Amygdala (tissue), 56 donors: Measurements from ENCODE around the gene CLASP2.
"Not testable (repeated sequence)": the region's sequence is repeated elsewhere in the genome, so short reads cannot be mapped to it uniquely, and the experiment has no call there.

Experiments
- DNase-seq, 56 donors: peaks; one replicate each; lab custom pipeline; 2025; lab: John Stamatoyannopoulos, UW

The CLASP2 gene

DNA sequence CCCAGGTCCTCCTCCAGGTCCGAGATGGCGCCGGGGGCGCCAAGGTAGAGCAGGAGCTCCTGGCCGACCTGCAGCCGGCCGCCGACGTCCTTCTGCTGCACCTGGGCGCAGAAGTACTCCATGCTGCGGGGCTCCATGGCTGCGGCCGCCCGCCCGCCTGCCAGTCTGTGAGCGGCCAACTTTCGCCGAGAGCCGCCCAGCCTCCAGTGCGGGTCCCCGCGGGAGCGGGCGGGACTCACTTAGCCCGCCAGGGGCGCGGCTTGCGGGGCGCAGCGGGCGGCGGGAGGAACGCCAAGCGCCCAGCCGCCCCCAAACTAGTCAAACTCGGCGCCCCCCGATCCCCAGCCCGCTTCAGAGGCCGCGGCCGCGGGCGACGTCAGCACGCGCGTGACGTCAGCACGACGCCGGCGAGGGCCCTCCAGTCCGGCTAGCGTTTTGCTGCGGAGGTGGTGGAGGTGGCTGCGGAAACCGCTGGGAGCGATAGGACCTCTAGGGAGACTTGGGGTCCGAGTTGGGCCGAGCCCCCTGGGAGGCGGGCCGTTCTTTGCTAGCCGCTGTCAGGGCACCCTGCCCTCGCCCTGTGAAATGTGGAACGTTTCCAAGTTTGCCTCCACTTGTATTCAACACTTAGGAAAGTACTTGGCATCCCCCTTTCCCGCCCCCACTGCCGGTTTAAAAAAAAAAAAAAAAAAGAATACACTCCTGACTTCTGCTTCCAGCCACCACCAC, at the start of gene CLASP2:
Gene CLASP2 (minus strand): TSS at position 389 of the 729 bp plus-strand sequence. CDS start 252 bp downstream, at position 137.
- peak in 55 of 56 donors; percentile 23 to 84 (median 67) for DNase-seq

DNA sequence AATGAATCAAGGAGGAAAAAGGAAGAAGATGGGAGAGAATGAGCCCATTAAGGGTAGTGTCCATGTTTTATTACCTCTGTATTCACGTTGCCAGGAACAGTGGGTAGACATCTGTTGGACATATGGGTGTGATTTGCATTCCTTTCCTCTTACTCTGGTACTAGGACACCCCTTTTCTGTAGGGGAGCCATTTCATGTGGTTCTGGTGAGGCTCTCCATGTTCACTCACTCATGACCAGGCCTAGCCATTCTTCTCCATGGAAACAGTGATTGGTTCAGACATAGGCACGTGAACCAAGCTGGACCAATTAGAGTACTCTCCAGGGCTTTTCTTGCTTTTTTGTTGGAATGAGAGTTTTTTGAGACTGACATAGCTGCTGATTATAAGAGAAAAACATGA, 40.8 kb upstream of the CLASP2 start:
- no peak for DNase-seq

DNA sequence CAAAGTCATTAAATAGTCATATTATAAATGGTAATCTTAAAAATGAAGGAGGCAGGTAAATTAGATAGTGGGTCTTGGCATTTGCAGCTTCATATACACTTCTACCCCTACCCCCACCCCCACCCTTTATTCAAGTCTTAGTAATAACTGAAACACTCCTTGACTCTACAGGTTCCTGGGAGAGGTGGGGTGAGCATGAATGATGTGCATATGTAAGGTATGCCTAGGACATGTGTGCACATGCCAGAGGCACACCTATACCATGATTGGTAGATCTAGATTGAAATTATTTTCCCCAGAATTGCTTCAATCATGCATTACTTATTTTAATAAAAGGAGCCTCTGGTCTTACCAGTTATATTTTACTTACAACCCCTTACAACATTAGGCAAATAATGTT, 40.2 kb upstream of the CLASP2 start:
- no peak for DNase-seq

DNA sequence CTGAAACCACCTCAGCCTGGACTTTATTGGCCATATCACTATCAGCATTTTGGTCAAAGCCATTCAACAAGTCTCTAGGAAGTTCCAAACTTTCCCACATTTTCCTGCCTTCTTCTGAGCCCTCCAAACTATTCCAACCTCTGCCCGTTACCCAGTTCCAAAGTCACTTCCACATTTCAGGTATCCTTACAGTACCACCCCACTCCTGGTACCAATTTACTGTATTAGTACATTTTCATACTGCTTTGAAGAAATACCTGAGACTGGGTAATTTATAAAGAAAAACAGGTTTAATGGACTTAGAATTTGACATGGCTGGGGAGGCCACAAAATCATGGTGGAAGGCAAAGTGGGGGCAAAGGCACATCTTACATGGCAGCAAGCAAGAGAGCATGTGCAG, 36.3 kb upstream of the CLASP2 start:
- not testable (repeated sequence) for DNase-seq

DNA sequence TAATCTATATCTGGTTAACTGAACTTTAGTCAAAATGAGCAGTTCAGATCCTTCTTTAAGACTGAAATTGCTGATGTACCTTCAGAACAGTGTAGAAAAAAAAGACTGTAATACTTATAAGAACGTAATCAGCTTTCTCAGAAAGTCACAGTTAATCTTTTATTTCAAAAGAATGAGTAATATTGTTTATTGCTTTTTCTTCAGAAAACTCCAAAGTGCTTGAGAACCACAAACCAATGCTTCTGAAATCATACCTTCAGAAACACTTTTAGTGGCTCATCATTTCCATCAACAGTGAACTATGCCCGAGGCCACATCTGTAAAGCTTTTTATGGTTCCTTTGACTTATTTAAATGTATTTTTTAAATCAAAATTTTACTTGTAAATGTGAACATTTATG, 33.3 kb upstream of the CLASP2 start:
- DNase-seq = no peak

DNA sequence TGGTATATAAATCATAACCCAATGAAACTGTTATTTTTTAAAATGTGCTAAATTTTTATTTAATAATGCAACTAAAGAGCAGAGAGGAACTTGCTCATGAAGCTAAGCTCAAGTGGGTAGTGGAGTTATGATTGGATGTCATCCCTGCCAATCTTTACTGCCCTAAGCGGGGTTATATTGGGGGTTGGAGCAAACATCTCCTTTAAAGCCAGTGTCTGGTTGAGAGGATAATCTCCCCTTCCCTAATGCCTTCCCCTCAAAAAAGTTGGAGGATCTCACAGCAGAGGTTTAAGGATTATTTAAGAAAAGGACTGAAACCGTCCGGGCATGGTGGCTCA, 32.1 kb upstream of the CLASP2 start:
- no peak for DNase-seq

DNA sequence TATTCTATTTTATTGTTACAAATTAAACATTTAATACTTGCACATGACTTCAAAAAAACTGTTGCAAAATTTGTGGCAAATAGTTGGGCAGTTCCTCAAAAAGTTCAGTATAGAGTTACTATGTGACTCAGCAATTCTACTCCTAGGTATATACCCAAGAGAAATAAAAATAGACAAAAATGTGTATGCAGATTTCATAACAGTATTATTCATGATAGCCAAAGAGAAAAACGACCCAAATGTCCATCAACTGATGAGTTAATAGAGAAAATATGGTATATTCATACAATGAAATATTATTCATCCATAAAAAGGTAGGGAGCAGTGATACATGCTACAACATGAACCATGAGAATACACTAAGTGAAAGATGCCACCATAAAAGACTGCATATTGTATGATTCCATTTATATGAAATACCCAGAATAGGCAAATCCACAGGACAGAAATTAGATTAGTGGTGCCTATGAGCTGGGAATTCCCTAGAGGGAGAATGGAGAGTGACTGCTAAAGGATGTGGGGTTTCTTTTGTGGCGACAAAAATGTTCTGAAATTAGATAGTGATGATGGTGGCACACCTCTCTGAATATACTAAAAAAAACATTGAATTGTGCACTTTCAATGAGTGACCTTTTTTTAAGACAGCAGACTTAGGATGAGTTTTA, 31.6 kb upstream of the CLASP2 start:
- DNase-seq = no peak

DNA sequence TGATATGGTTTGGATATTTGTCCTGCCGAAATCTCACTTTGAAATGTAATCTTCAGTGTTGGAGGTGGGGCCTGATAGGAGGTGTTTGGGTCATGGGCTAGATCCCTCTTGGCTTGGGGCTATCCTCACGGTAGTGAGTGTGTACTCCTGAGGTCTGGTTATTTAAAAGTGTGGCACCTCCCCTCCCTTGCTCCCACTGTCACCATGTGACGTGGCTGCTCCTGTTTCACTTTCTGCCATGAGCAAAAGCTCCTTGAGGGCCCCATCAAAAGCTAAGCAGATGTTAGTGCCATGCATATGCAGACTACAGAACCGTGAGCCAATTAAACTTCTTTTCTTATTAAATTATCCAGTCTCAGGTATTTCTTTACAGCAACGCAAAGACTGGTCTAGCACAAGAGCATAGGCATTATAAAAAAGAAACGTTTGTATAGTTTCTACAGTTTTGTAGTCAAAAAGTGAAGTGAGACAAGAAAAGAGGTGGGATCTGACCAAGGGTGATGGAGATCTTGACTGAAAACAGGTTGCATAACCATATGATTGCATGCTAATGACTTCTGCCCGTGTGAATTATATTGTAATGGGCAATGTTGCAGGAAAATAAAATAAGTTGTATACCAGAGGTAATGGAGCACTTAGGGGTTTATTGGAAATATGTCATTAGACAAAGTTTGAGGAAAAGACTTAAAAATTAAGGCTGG, 28.5 kb upstream of the CLASP2 start:
- DNase-seq = no peak

DNA sequence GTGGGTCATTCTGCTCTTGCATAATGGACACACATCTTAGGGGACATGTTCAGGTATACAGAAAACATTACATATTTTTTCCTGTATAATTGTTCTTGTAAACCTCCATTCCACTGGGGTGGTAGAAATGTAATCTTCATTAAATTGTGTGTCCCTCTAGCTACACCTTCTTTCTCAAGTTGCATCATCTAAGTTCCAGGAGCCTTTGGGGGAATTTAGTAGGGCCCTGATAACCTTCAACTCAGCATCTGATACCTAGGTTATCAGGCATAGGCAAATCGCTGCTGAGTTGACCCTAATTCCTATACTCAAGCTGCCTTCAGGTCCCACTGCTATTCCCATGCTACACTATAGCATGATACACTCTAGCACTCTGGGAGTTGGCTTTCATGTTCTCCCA, 19.1 kb upstream of the CLASP2 start:
- no peak for DNase-seq

DNA sequence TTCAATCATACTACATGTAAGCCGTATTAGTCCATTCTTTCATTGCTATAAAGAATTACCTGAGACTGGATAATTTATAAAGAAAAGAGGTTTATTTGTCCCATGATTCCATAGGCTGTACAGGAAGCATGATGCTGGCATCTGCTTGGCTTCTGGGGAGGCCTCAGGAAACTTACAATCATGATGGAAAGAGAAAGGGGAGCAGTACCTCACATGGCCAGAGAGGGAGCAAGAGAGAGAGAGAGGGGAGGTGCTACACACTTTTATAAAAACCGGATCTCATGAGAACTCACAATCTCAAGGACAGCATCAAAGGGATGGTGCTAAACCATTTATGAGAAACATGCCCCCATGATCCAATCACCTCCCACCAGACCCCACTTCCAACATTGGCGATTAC, 14.3 kb upstream of the CLASP2 start:
- no peak for DNase-seq

DNA sequence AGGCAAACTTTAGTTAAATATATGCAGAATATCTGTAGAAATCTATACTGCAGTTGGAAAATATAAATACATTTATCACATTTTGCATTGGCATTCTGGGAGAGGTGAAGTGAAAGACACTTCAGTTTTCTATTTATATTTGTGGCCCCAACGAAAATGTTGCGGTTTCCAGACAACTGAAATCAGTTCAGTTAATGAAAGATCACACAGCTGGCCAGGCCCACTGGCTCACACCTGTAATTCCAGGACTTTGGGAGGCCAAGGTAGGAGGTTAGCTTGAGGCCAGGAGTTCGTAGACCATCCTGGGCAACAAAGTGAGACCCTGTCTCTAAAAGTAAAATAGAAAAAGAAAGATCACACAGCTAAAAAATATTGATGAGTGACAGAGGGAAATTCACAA, 11.9 kb upstream of the CLASP2 start:
- DNase-seq = no peak

DNA sequence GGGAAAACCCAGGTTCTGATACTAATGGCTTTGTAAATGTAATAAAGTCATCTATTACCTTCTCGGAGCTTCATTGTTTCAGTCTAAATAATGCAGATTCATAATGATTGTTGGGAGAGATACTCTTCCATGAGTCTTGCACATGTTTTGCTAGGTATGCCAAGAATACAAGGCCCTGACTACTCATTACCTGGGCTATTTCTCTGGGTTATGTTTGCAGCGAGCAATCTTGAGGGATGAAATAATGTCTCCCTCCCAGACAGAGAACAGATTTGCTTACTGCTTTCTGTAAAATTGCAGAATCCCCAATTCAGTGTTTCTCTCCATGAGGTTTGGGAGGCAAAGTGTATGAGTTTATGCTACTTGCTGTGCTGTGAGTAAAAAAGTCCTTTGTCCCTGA, 6.2 kb upstream of the CLASP2 start:
- DNase-seq = no peak

DNA sequence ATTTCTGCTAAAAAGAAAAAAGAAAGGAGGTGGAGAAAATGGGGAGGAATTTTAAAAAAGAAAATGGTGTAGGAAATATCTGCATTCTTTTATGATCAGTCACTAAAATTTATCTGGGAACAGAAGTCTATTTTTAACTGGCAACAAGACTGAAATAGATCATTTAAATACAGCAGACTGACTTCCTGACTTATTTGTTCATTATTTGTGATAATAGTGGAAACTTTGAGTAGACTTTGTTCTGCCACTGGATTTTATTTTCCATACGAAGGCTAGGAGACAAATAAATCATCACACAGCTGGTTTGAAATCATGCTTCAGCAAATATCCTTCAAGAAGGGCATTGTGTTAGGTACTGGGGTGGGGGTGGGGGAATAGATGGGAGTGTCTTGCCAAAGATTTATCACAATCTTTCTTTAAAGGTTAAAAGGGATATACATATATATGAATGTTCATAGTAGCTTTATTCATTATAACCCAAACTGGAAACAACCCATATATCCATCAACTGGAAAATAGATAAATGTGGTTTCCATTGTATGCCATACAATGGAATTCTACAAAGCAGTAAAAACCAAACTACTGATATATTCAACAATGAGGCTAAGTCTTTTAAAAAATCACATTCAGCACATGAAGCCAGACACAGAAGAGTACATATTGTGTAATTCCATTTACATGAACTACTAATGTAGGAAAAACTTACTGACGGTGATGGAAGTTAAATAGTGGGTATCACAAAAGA, 4.7 kb upstream of the CLASP2 start:
- DNase-seq = no peak

DNA sequence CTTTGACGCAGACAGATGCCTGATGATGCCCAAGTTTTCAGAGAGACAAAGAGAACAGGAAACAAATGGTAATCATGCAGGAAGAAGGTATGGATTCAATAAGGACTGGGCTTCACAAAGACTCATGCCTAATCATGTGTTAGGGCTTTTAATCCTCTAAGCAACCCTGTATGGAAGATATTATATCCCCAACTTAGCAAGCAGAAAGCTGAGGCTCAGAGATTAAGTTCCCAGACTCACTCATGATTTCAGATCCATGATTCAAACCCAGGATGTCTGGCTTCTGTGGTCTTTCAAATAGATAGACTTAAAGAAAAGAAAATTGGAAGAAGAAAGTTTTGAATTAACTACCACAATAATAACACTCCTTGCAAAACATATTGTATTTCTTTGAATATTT, 4.1 kb upstream of the CLASP2 start:
- DNase-seq = no peak

DNA sequence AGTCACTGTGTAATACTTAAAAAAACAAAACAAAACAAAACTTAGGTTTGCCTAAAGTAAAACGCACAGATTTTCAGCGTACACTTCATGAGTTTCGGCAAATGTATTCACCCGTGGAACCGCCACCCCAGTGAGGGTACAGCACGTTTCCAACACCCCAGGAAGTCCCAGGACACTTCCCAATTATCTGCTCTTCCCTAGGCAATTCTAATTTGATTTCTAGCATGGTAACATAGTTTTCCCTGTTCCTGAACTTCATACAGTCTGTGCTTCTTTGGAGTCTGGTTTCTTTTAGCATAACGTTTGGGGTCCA, 497 bp upstream of the CLASP2 start:
- DNase-seq = peak in 1 of 56 donors; percentile 23

DNA sequence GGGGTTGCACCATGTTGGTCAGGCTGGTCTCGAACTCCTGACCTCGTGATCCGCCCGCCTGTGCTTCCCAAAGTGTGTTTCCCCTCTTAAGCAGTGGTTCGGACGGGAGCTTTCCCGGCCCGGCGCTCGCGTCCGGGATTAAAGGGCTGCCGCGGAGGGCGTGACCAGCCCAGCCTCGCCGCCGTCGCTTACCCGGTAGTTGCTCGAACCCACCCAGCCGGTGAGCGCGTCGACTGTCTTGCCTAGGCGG, 513 bp downstream of the CLASP2 start:
- DNase-seq = peak in 13 of 56 donors; percentile 15 to 60 (median 45)

DNA sequence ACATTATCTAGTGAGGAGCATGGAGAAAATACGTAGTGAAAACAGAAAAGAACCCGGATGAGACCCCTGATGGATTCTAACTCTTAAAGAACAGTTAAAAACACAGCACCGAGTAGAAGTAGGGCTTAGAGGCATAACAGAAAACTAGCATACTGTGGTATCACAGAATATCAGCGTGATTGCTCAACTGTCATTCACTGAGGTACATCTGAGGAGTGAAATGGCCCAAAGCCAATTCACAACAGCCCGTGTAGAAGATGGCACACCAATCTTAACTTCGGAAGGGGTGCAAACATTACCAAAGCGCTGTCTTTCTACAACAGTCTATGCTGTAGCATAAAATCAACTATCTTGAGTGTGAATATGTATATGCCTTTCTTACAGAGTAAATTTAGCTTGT, 1.8 kb downstream of the CLASP2 start:
- no peak for DNase-seq

DNA sequence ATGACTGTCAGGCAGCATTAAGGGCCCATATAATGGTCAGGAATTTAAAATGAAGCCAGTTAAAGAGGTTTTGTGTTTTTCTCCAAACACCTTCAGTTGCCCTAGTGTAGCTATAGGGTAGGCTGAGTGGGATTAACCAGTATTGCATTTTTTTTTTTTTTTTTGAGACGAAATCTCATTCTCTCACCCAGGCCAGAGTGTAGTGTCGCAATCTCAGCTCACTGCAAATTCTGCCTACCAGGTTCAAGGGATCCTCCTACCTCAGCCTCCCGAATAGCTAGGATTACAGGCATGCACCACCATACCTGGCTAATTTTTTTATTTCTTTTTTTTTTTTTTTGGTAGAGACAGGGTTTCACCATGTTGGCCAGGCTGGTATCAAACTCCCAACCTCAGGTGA, 7.0 kb downstream of the CLASP2 start:
- DNase-seq = no peak

DNA sequence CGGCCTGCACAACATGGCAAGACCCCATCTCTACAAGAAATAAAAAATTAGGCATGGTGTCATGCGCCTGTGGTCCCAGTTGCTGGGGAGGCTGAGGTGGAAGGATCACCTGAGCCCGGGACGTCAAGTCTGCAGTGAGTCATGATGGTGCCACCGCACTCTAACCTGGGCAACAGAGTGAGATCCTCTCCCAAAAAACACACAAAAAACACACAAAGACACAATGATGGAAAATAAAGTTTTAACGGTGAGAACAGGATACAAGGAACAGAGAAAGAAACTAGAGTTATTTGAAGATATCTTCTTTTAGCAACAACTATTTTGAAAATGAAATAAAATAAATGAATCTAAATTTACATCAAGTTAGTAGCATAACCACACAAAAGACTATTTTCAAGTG, 12.0 kb downstream of the CLASP2 start:
- DNase-seq = no peak

DNA sequence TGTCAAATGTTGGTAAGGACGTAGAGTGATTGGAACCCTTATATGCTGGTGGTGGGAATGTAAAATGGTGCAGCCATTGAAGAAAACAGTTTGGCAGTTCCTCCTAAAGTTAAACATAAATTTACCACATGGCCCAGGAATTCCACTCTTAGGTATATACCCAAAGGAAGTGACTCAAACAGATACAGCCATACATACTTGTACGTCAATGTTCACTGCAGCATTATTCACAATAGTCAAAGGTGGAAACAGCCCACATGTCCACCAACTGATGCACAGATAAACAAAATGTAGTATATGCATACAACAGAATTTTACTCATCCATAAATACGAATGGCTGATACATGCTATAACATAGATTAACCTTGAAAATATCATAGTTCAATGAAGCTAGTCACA, 13.2 kb downstream of the CLASP2 start:
- DNase-seq = no peak

DNA sequence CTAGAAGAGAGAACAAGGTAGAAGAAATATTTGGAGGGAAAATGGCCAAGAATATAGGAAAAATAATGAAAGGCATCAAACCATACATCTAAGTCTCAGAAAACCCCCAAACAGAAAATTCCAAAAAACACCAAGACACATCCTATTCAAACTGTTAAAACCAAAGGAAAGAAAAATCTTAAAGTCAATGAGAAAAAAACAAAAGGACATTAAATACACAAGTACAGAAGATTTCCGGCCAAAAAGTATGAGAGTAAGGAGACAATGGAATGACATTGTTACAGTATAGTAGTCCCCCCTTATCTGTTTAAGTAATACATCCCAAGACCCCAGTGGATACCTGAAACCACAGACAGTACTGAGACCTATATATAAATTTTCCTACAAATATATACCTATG, 18.8 kb downstream of the CLASP2 start:
- no peak for DNase-seq

DNA sequence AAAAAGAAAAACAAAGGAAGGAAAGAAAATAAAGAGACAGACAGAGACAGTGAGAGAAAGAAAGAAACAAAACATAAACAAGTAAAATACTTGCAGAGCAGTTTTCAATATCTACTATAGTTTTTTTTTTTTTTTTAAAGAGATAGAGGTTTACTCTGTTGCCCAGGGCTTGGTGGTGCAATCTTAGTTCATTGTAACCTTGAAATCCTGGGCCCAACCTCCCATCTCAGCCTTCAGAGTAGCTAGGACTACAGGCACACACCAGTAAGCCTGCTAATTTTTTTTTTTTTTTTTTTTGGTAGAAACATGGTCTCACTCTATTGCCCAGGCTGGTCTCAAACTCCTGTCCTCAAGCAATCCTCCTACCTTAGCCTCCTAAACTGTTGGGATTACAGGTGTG, 23.1 kb downstream of the CLASP2 start:
- no peak for DNase-seq
